KOPT-K1 (cell line): Measurements from ENCODE around the gene FGF14.

Experiments used
- H3K27ac ChIP-seq: fragments of 200-600 bp; sonication (generic); 2 replicates; pipeline ENCODE4 v1.5.1; 2016; ENCODE audit warnings: antibody characterized with exemption, mild to moderate bottlenecking, low read depth, low read length; ENCODE audit not compliant: poor library complexity, severe bottlenecking
- H3K36me3 ChIP-seq: fragments of 200-600 bp; sonication (generic); 2 replicates; pipeline ENCODE4 v1.5.1; 2017; ENCODE audit warnings: antibody characterized with exemption, mild to moderate bottlenecking, low read length, moderate library complexity; ENCODE audit not compliant: insufficient read depth
- H3K9me3 ChIP-seq: fragments of 200-600 bp; sonication (generic); 2 replicates; pipeline ENCODE4 v1.5.1; 2017; ENCODE audit warnings: antibody characterized with exemption, low read length, mild to moderate bottlenecking; ENCODE audit not compliant: insufficient read depth, poor library complexity, severe bottlenecking

Gene FGF14

DNA sequence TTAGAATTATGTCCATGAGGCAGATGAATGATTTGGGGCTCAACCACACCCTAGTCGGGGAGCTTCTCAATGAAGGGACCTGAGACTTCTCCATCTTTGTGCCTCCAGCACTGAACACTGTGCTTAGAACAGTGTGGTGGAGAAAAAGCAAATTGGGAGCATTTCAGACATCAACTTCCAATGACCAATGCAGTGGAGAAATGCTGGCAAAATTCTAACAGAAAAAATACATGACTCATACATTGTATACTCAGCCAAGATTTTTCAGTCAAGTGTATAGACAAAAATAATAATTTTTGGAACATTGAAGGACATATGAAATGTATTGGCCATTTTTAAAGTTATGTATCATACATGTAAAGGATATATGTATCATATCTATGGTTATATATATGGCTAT is 134.7 kb downstream of the FGF14 start:
- Histone ChIP-seq H3K36me3 (no peaks in the 10 kb centered on the region), H3K9me3 (no peaks in the 10 kb centered on the region), H3K27ac (no peak overlapping the region)

DNA sequence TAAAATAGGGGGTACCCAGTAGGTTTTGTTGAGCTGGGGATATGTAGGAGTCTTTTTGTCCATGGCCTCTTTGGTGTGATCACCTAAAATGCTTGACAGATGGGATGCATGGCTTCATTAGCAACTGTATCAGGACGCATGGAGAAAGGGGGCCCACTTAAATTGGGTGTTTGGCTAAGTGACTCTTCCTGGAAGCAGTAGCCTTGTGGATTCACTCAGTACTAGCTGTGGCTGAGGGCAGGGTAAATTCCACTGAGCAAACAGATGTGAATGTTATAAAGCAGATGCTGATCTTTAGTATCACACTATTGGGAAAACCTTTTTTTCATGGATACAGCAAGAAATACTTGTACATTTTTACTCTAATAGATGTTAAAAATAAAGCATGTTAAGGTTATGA is 140.0 kb downstream of the FGF14 start:
- H3K9me3 ChIP-seq = no peaks in the 10 kb centered on the region
- H3K27ac ChIP-seq = no peak overlapping the region
- no peaks in the 10 kb centered on the region for H3K36me3 ChIP-seq

DNA sequence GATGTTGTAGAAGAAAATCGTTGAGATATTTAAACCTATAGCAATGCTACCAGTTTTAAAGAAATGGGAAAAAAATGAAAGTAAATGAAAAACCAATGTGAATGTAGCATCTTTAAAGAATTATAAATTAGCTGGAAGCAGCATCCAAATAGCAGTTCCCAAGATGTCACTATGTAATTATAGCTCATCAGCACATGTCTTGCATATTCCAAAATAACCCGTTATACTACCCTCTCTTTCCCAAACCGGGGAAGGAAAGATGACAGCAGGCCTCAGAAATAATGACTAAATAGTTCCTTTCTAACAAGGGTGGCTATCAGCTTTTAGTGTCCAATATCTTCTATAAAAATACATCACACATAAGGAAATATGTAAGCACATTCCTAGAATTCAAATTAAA is 140.5 kb downstream of the FGF14 start:
- H3K36me3 ChIP-seq = no peaks in the 10 kb centered on the region
- H3K27ac ChIP-seq = no peak overlapping the region
- no peaks in the 10 kb centered on the region for H3K9me3 ChIP-seq

DNA sequence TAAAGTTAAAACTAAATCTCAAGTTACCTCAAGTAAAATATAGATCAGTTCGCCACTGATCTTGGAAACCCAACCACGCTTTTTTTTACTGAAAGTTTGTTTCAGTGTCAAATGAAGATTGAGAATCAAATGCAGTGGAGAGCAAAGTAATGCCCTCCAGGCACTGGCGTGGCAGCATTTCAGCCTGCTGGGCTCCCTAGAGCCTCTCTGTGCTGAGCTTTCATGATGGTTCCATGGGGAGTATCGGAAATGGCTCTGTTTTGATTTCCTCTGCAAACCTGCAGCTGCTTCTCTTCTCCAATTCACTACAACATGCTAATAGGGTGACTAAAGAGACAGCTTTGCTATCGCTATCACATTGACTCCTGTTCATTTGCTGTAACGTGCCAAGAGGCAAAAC is 141.6 kb downstream of the FGF14 start:
- Histone ChIP-seq H3K9me3 (no peaks in the 10 kb centered on the region), H3K36me3 (no peaks in the 10 kb centered on the region), H3K27ac (no peak overlapping the region)

DNA sequence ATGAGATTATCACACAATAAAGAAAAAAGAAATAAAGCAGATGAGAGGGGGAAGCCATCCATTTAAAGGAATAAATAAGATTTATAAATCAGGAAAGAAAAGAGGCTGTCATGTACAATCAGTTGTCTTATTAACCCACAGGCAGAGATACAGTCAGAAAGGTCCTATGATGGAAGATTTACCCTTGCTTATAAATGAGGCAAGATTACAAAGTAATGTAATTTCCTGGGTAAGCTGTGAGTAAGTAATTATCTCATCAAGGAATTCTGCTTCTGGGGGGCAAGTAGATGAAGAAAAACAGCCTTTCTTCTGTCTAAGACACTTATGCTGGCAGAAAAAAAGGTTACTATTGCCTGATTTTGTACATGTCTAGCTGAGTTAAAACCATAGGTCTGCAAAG is 146.4 kb downstream of the FGF14 start:
- Histone ChIP-seq H3K9me3 (no peaks in the 10 kb centered on the region), H3K36me3 (no peaks in the 10 kb centered on the region), H3K27ac (no peak overlapping the region)

DNA sequence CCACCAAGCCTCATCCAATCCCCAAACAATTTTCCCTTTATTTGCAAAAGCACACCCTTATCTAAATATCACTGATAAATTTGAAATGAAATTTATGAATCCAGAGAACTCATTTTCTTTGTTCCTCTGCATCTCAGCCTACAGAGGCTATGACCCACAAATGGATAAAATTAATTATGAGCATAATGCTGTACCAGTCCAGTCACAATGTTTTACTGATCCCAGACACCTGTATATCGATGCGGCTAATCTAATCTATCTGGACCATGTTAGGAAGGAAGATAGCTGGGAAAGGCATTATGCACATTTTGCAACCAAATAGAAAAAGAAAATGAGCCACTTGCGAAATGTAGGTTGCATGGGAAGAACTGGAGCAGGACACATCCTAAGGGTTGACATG is 150.0 kb downstream of the FGF14 start:
- Histone ChIP-seq H3K36me3 (no peaks in the 10 kb centered on the region), H3K27ac (no peak overlapping the region), H3K9me3 (no peaks in the 10 kb centered on the region)

DNA sequence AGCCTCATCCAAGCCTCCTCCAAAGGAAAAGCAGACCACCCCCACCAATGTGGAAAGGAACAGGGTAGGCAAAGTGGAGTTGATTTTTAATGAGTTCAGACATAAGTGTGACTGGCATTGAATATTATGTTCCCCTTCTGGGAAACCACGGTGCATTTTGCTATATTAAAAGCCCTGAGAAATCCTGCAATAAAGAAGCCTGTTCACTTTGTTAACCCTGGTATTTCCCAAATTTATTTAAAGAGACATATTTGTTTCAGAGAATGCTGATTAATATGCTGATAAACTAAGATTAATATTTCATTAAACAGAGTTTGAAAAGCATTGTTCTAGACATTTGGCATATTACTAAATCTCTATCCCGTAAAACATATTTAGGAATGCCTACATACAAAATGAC is 151.4 kb downstream of the FGF14 start:
- Histone ChIP-seq H3K36me3 (no peaks in the 10 kb centered on the region), H3K27ac (no peak overlapping the region), H3K9me3 (no peaks in the 10 kb centered on the region)

DNA sequence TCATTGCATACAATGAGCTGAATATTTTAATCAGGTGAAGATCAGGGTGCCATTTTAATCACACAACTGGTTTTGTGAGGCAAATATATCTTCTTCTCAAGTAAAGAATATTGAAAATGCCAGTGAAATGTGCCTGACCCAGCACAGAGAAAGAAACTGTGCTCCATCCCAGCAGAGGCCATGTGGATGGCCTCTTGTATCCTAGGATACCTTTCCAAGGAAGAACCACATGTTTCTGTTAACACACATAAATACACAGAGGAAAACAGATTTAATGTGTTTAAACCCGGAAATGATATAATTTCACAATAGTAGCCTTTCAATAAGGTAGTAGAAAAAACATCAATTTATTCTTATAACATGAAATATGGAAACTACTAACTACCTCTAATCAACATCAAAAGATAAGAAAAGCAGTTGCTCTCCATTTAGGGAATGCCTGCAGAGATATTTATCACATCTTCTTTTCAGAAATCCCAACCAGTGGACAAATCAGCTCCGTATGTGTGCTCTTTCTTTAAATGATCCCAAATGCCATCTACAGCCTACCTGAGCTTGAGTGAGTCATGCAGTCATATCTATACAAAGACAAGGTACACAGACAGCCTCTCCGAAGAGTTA is 157.1 kb downstream of the FGF14 start:
- H3K27ac ChIP-seq = no peak overlapping the region
- no peaks in the 10 kb centered on the region for H3K36me3 ChIP-seq
- H3K9me3 ChIP-seq = no peaks in the 10 kb centered on the region

DNA sequence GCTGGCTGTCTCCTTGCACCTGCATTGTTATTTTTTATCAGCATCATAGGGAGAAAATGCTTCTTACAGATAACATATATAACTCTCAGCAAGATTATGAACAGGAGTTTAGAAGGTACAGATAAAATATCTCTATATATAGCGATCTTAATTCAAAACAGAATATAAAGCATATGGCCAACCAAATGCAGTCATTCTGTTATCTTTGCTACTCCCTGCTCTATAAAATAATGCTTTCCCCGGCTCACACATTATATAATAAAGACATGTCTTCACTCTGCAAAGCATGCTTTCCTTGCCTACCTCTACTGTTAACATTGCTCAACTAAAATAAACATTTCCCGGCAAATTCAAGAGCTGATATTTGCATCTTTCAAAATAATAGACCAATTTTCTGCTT is 161.7 kb downstream of the FGF14 start:
- H3K27ac ChIP-seq = no peak overlapping the region
- H3K9me3 ChIP-seq = no peaks in the 10 kb centered on the region
- no peaks in the 10 kb centered on the region for H3K36me3 ChIP-seq

DNA sequence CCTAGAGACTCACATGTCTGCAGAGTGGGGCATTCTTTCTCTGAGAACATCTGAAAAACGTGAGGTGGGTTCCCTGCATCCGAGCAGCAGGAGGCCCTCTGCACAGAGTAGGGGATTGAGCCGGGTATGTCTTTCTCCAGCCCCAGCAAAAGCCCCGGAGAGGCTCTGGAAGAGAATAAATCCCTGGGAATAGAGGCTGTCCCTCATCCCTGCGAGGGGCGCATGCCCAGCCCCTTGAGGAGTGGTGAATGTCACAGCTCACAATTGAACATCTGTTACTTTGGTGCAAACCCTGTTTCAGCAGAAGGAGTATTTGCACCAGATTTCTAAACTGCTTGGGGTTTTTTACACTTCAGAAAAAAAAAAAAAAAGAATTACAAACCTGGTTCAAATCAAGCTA is 164.6 kb downstream of the FGF14 start:
- H3K36me3 ChIP-seq = no peaks in the 10 kb centered on the region
- H3K9me3 ChIP-seq = no peaks in the 10 kb centered on the region
- H3K27ac ChIP-seq = no peak overlapping the region

DNA sequence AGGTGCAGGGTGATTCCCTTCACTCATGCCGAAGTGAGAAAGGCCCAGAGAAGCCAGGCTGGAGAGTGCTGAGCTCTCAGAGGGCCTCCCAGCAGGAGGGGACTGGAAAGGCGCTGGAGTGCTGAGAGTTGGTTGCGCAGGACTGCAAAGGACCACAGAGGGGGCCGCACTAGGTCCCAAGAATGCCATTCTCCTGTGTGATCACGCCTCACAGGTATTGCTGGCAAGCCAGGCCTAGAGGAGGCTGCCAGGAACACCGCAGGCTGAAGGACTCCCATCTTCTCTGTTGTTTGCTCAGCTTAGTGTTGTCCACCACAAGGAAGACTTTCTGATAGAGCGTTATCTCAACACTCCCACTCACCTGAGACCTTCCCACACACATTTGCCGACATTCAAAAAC is 165.0 kb downstream of the FGF14 start:
- no peaks in the 10 kb centered on the region for H3K9me3 ChIP-seq
- H3K27ac ChIP-seq = no peak overlapping the region
- H3K36me3 ChIP-seq = no peaks in the 10 kb centered on the region

DNA sequence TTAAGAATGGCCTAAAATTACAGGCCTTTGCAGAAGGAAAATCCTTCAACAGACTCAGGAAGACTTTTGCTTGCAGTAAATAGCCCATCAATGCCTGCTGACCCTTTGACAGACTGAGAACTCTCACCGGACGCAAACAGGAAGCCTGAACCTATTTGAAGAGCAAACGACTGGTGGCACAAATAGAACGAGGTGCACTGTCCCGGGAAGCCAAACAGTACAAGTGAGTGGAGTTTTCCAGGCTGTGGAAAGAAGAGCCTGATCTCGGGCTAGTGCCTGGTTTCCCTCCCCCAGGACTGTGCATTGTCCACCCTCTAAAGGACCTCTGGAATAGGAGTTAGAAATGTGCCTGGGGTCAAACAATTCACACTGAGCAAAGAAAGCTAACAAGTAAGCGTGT is 165.5 kb downstream of the FGF14 start:
- Histone ChIP-seq H3K36me3 (no peaks in the 10 kb centered on the region), H3K27ac (no peak overlapping the region), H3K9me3 (no peaks in the 10 kb centered on the region)

DNA sequence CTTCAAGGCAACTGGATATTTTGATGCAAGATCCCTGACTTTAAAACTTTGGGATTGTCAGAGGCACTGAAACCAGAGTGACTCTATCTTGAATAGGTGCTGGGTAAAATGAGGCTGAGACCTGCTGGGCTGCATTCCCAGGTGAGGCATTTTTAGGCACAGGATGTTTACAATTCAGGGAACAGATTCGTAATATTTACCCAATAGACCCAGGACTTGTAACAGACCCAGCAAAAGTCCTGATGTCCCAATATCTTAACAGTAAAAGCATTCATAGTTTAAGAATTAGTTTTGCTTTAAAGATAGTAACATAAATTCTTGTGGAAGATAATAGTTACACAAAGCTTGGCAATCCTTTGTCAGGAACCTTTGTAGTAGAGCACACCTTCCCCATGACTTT is 166.2 kb downstream of the FGF14 start:
- Histone ChIP-seq H3K36me3 (no peaks in the 10 kb centered on the region), H3K27ac (no peak overlapping the region), H3K9me3 (no peaks in the 10 kb centered on the region)

DNA sequence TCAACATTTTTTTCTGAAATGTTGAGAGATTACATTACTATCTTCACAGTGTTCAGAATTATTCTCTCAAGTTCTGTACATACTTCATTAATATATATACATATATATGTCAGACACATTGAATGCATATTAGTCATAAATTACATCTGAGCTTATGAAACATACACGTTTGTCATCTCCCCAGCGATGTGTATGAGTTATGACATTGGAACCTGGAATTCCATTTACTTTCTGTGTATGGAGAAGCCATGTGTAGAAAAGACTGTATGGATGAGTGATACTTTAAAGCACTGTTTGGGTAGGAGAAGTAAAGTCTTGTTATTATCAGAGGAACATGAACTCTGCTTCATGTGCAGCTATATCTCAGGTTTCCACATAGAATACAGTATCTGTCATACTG is 167.2 kb downstream of the FGF14 start:
- Histone ChIP-seq H3K9me3 (no peaks in the 10 kb centered on the region), H3K27ac (no peak overlapping the region), H3K36me3 (no peaks in the 10 kb centered on the region)

DNA sequence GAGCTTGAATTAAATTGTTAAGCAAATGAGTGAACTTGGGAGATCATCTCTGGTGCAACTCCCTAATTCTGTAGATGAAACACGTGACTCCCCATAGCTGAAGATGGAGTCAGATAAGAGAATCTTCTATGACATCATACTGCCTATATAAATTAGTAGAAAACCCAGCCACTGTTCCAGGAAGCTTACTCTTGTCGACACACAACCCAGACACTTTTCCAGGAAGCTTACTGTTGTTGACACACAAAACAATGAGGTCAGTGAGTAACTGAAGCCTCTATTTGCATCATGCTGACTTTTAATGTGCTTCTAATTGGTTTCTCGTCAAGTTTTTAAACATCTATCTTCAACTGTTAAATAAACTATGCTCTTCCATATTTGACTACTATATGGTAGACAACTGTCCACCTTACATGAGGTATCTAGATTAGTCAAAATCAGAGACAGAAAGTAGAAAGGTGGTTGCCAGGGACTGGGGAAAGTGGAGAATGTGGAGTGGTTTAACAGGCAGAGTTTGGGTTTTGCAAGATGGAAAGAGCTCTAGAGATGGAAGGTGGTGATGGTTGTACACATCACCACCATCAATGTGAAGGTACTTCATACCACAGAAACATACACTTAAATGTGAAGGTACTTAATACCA is 168.2 kb downstream of the FGF14 start:
- Histone ChIP-seq H3K27ac (no peak overlapping the region), H3K9me3 (no peaks in the 10 kb centered on the region), H3K36me3 (no peaks in the 10 kb centered on the region)

DNA sequence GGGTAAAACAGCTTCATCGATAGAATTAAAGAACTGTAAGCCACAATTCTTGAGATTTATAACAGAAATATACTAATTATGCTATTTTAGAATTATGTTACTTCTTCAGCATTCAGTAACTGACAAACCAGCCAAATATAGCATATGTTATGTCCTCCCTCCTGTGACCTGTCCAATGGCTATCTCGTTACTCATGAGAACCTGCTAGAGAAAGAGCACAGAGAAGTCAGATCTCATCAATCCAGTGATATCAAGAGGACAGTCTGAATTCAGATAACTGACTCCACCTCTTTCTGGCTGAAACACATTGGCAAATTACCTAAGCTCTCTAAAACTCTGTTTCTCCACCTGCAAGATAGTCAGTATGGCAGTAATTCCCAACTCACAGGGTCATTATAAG is 170.4 kb downstream of the FGF14 start:
- Histone ChIP-seq H3K36me3 (no peaks in the 10 kb centered on the region), H3K9me3 (no peaks in the 10 kb centered on the region), H3K27ac (no peak overlapping the region)
